Suprapubic skin (tissue), 4 donors: Measurements from ENCODE around the gene FKBP4. TPM values are rescaled to one million over a fixed set of nuclear protein-coding genes. Genes with fewer than 3 reads are reported as not detected.

ENCODE experiments used
- DNase-seq, 2 donors: peaks; one replicate each; pipeline ENCODE4 v3.0.0-alpha.2; 2019; ENCODE audit warnings: low spot score in 2 of 2
- H3K27ac ChIP-seq: fragments of 200-600 bp; sonication (generic); one replicate; pipeline ENCODE4 v1.5.1; 2019
- H3K27me3 ChIP-seq: fragments of 200-600 bp; sonication (generic); one replicate; pipeline ENCODE4 v1.5.1; 2019
- H3K36me3 ChIP-seq: fragments of 200-600 bp; sonication (generic); one replicate; pipeline ENCODE4 v1.5.1; 2019
- H3K4me1 ChIP-seq: fragments of 200-600 bp; sonication (generic); one replicate; pipeline ENCODE4 v1.5.1; 2019
- H3K4me3 ChIP-seq: fragments of 200-600 bp; sonication (generic); one replicate; pipeline ENCODE4 v1.5.1; 2019; ENCODE audit warnings: mild to moderate bottlenecking
- H3K9me3 ChIP-seq: fragments of 200-600 bp; sonication (generic); one replicate; pipeline ENCODE4 v1.5.1; 2019
- CTCF ChIP-seq, 2 donors: fragments of 200-600 bp in 1 of 2; fragments of 450-650 bp in 1 of 2; sonication (generic) in 1 of 2; IDR thresholded peaks; one replicate each; pipeline ENCODE4 v1.5.1; 2016 to 2019; ENCODE audit warnings: antibody characterized with exemption in 2 of 2, mild to moderate bottlenecking in 1 of 2, moderate library complexity in 1 of 2
- EP300 ChIP-seq: sonication (generic); formaldehyde crosslinking; IDR thresholded peaks from one replicate; pipeline ENCODE4 v1.6.1; 2017; ENCODE audit warnings: antibody characterized with exemption
- POLR2A ChIP-seq, 2 donors: fragments of 450-650 bp; IDR thresholded peaks; one replicate each; pipeline ENCODE4 v1.6.1; 2017; ENCODE audit warnings: antibody characterized with exemption in 2 of 2, mild to moderate bottlenecking in 2 of 2, moderate library complexity in 2 of 2
- POLR2AphosphoS5 ChIP-seq, 3 donors: sonication (generic); formaldehyde crosslinking; IDR thresholded peaks; one replicate each; pipeline ENCODE4 v1.6.1; 2017; ENCODE audit warnings: antibody characterized with exemption in 3 of 3
- WGBS: methylation state at CpG from one replicate; pipeline ENCODE4 v1.1.5; 2018; 5-methylcytosine and 5-hydroxymethylcytosine counted together
- total RNA-seq, 4 donors: library from RNA; depleted of rRNA; stranded (reverse); fragments of >200 nt; gene quantifications; one replicate each; pipeline ENCODE4 v1.1.0, GENCODE V29; 2016

Gene FKBP4
- total RNA-seq, 4 donors from 2014 or later: 54.3 to 65.6 (median 59.5) TPM

GRCh38 chr12:2801044-2801783 is 6.4 kb downstream of the FKBP4 start:
- peaks cover 82% of the 10 kb centered on the region for H3K36me3 ChIP-seq
- WGBS: 69% methylated on average over 16 of the region's 16 CpGs
- no peak for DNase-seq
- no peak overlapping the region for H3K4me3 ChIP-seq
- no peaks in the 10 kb centered on the region for H3K27me3 ChIP-seq
- TF ChIP-seq POLR2AphosphoS5 (IDR thresholded peaks at IDR 0.05) (no peak), POLR2A (IDR thresholded peaks at IDR 0.05) (no peak), EP300 (no peak), CTCF (IDR thresholded peaks at IDR 0.05) (no peak)
- peaks cover 40% of the 10 kb centered on the region for H3K4me1 ChIP-seq
- H3K27ac ChIP-seq: peak overlapping the region; percentile 8
- no peaks in the 10 kb centered on the region for H3K9me3 ChIP-seq

GRCh38 chr12:2803635-2804392 is 9.0 kb downstream of the FKBP4 start:
- Histone ChIP-seq H3K9me3 (no peaks in the 10 kb centered on the region), H3K4me3 (no peak overlapping the region), H3K4me1 (peaks cover 22% of the 10 kb centered on the region), H3K27ac (no peak overlapping the region), H3K27me3 (no peaks in the 10 kb centered on the region), H3K36me3 (peaks cover 68% of the 10 kb centered on the region)
- TF ChIP-seq POLR2AphosphoS5 (IDR thresholded peaks at IDR 0.05) (no peak), EP300 (no peak), CTCF (IDR thresholded peaks at IDR 0.05) (no peak), POLR2A (IDR thresholded peaks at IDR 0.05) (no peak)
- 77% methylated on average over 7 of the region's 7 CpGs for WGBS
- no peak for DNase-seq

- Histone ChIP-seq H3K36me3 (peaks cover 61% of the 10 kb centered on the region), H3K4me1 (peaks cover 20% of the 10 kb centered on the region), H3K9me3 (no peaks in the 10 kb centered on the region), H3K27ac (no peak overlapping the region), H3K27me3 (no peaks in the 10 kb centered on the region), H3K4me3 (no peak overlapping the region)
- 58% methylated on average over 5 of the region's 5 CpGs for WGBS
- no peak for TF ChIP-seq POLR2A (IDR thresholded peaks at IDR 0.05)
- TF ChIP-seq EP300: no peak
- no peak for TF ChIP-seq POLR2AphosphoS5 (IDR thresholded peaks at IDR 0.05)
- no peak for TF ChIP-seq CTCF (IDR thresholded peaks at IDR 0.05)
- no peak for DNase-seq
Observed at GRCh38 chr12:2804393-2805142, 9.8 kb downstream of the FKBP4 start.

GRCh38 chr12:2805143-2805520 is 10.4 kb downstream of the FKBP4 start:
- H3K27me3 ChIP-seq: no peaks in the 10 kb centered on the region
- peaks cover 55% of the 10 kb centered on the region for H3K36me3 ChIP-seq
- WGBS: 59% methylated on average over 2 of the region's 2 CpGs
- H3K4me3 ChIP-seq: no peak overlapping the region
- H3K4me1 ChIP-seq: peaks cover 16% of the 10 kb centered on the region
- no peak for TF ChIP-seq POLR2AphosphoS5 (IDR thresholded peaks at IDR 0.05)
- TF ChIP-seq POLR2A (IDR thresholded peaks at IDR 0.05): no peak
- TF ChIP-seq EP300: no peak
- no peak for TF ChIP-seq CTCF (IDR thresholded peaks at IDR 0.05)
- H3K9me3 ChIP-seq: no peaks in the 10 kb centered on the region
- no peak for DNase-seq
- H3K27ac ChIP-seq: no peak overlapping the region

- 95% methylated on average over 6 of the region's 6 CpGs for WGBS
- H3K4me1 ChIP-seq: peaks cover 4% of the 10 kb centered on the region
- H3K36me3 ChIP-seq: peaks cover 39% of the 10 kb centered on the region
- no peak for DNase-seq
- TF ChIP-seq POLR2A (IDR thresholded peaks at IDR 0.05) (no peak), CTCF (IDR thresholded peaks at IDR 0.05) (no peak), POLR2AphosphoS5 (IDR thresholded peaks at IDR 0.05) (no peak), EP300 (no peak)
- no peak overlapping the region for H3K27ac ChIP-seq
- no peaks in the 10 kb centered on the region for H3K27me3 ChIP-seq
- no peaks in the 10 kb centered on the region for H3K9me3 ChIP-seq
- no peak overlapping the region for H3K4me3 ChIP-seq
Observed at GRCh38 chr12:2806700-2807099, 11.9 kb downstream of the FKBP4 start.
